B cell (primary cell): ENCODE results near the gene GADL1. TPM values are rescaled to one million over a fixed set of nuclear protein-coding genes. Genes with fewer than 3 reads are reported as not detected.

Experiments used
- ATAC-seq: fragments of 200-7000 bp; cut with Tn5 transposase; one replicate; pipeline ENCODE4 v1.10.0; 2021; ENCODE audit warnings: low read depth, mild to moderate bottlenecking, moderate number of reproducible peaks, moderate library complexity
- CTCF ChIA-PET: fragments of 350-600 bp; sonication (Branson Sonifier 250); formaldehyde crosslinking; loops from one replicate; lab custom pipeline; 2021; ENCODE audit warnings: antibody characterized with exemption, inconsistent platforms; lab: Charles Lee
- POLR2A ChIA-PET: fragments of 350-600 bp; sonication (Branson Sonifier 250); formaldehyde crosslinking; loops from one replicate; lab custom pipeline; 2021; ENCODE audit warnings: antibody characterized with exemption; lab: Charles Lee
- DNase-seq: peaks from one replicate; pipeline ENCODE4 v3.0.0; 2013
- H2AFZ ChIP-seq: 2 replicates; pipeline ENCODE4 v1.6.1; 2012; ENCODE audit warnings: mild to moderate bottlenecking, low read depth, low read length; ENCODE audit not compliant: insufficient read depth, poor library complexity, severe bottlenecking
- H3K27ac ChIP-seq, 2 donors: 1 replicate in 1 of 2; 2 replicates in 1 of 2; pipeline ENCODE4 v1.5.1; 2012 to 2013; ENCODE audit warnings: low read length in 2 of 2, mild to moderate bottlenecking in 2 of 2, moderate library complexity in 1 of 2
- H3K27me3 ChIP-seq, 4 experiments: fragments of 200-600 bp in 1 of 4; sonication (generic) in 1 of 4; replicated peaks in 1 of 4; 1 replicate in 2 of 4; 2 replicates in 2 of 4; pipeline versions ENCODE4 v1.6.1 to v1.7.0; 2013 to 2016; ENCODE audit warnings: low read length in 3 of 4, mild to moderate bottlenecking in 2 of 4, mixed read lengths in 1 of 4, moderate library complexity in 1 of 4; ENCODE audit not compliant: insufficient read depth in 4 of 4, control insufficient read depth in 3 of 4; ENCODE audit errors: control extremely low read depth in 1 of 4
- H3K36me3 ChIP-seq, 2 experiments: replicated peaks in 1 of 2; 1 replicate in 1 of 2; 2 replicates in 1 of 2; pipeline versions ENCODE4 v1.6.1 to v1.7.1; 2013; ENCODE audit warnings: low read length in 1 of 2; ENCODE audit not compliant: insufficient read depth in 2 of 2, control insufficient read depth in 1 of 2; ENCODE audit errors: control extremely low read depth in 1 of 2, extremely low read depth in 1 of 2
- H3K4me1 ChIP-seq, 2 donors: fragments of 200-600 bp in 1 of 2; sonication (generic) in 1 of 2; 1 replicate in 1 of 2; 2 replicates in 1 of 2; pipeline versions ENCODE4 v1.5.1 to v1.6.1; 2013 to 2017; ENCODE audit warnings: low read length in 2 of 2; ENCODE audit not compliant: control insufficient read depth in 2 of 2, insufficient read depth in 2 of 2
- H3K4me2 ChIP-seq: replicated peaks from 2 replicates; pipeline ENCODE3; 2012; ENCODE audit warnings: mild to moderate bottlenecking, low read depth, low read length; ENCODE audit not compliant: poor library complexity, severe bottlenecking
- H3K4me3 ChIP-seq, 5 experiments: fragments of 200-600 bp in 1 of 5; sonication (generic) in 1 of 5; 1 replicate in 3 of 5; 2 replicates in 2 of 5; pipeline versions ENCODE4 v1.5.1 to v1.7.0; 2011 to 2016; ENCODE audit warnings: low read length in 4 of 5, mild to moderate bottlenecking in 4 of 5, low read depth in 2 of 5, control low read depth in 1 of 5, moderate library complexity in 1 of 5; ENCODE audit not compliant: insufficient read depth in 1 of 5; ENCODE audit errors: control extremely low read depth in 1 of 5, extremely low read depth in 1 of 5
- H3K79me2 ChIP-seq: fragments of 200-600 bp; sonication (generic); one replicate; pipeline ENCODE4 v1.6.0; 2016; ENCODE audit warnings: low read length; ENCODE audit not compliant: control insufficient read depth, insufficient read depth
- H3K9ac ChIP-seq: fragments of 200-600 bp; sonication (generic); 2 replicates; pipeline ENCODE4 v1.6.1; 2017; ENCODE audit warnings: mild to moderate bottlenecking, low read length, moderate library complexity
- H3K9me3 ChIP-seq, 3 donors: one replicate each; pipeline versions ENCODE4 v1.6.1 to v1.7.1; 2013; ENCODE audit warnings: low read length in 2 of 3; ENCODE audit not compliant: control insufficient read depth in 2 of 3, insufficient read depth in 1 of 3; ENCODE audit errors: control extremely low read depth in 1 of 3
- H4K20me1 ChIP-seq: 2 replicates; pipeline ENCODE4 v1.6.0; 2012; ENCODE audit warnings: mild to moderate bottlenecking, low read length; ENCODE audit not compliant: insufficient read depth, control insufficient read depth, poor library complexity, severe bottlenecking
- H3K27ac Mint-ChIP-seq: one replicate; pipeline ENCODE4 v1.8.0; 2021; ENCODE audit warnings: mixed read lengths
- H3K27me3 Mint-ChIP-seq: one replicate; pipeline ENCODE4 v1.8.0; 2021; ENCODE audit warnings: mixed read lengths
- H3K4me1 Mint-ChIP-seq: one replicate; pipeline ENCODE4 v1.8.0; 2021; ENCODE audit warnings: mixed read lengths
- H3K4me3 Mint-ChIP-seq: one replicate; pipeline ENCODE4 v1.8.0; 2021; ENCODE audit warnings: mixed read lengths
- H3K9me3 Mint-ChIP-seq: one replicate; pipeline ENCODE4 v1.8.0; 2022; ENCODE audit warnings: mixed read lengths; ENCODE audit not compliant: insufficient read depth
- EZH2 ChIP-seq: IDR thresholded peaks from 2 replicates; pipeline ENCODE4 v1.6.1; 2012; ENCODE audit warnings: borderline replicate concordance, low read depth, mild to moderate bottlenecking, moderate library complexity, low read length; ENCODE audit not compliant: insufficient read depth, poor library complexity, severe bottlenecking
- WGBS: methylation state at CpG from one replicate; pipeline ENCODE4 v1.1.5; 2013; ENCODE audit warnings: missing lambda C conversion rate; ENCODE audit not compliant: insufficient coverage; 5-methylcytosine and 5-hydroxymethylcytosine counted together
- intact Hi-C: fragments of 100-400 bp; cut with micrococcal nuclease; formaldehyde crosslinking; loops from one replicate; pipeline ENCODE4 v1.10.0; 2022
- polyA plus RNA-seq: library from polyadenylated mRNA; depleted of rRNA; stranded (reverse); fragments of >200 nt; gene quantifications from 2 replicates; pipeline ENCODE4 v1.2.3, GENCODE V29; 2012
- total RNA-seq, 2 donors: library from RNA; stranded (reverse); fragments of 120-200 nt in 1 of 2; gene quantifications; 1 replicate in 1 of 2; 2 replicates in 1 of 2; pipeline versions ENCODE4 v1.2.3 to v1.2.4, GENCODE V29; 2013 to 2022
- TF ChIP-seq, protein P1 (sequence below): fragments of 200-600 bp; IDR thresholded peaks from one replicate; pipeline ENCODE4 v1.8.0; 2022; ENCODE audit warnings: antibody characterized with exemption, mild to moderate bottlenecking

Gene GADL1
- total and polyA plus RNA-seq, 2 donors (not counting 1 experiment from before 2014, with no cell fraction given): not detected

- CTCF ChIA-PET: interaction anchor here (0.9 to 3.7 kb wide), 11 partner anchors 8 to 742 kb away, joined by 3 to 20 read pairs (median 7); no protein-coding TSS in a partner anchor
- no peak overlapping the region for H3K27ac Mint-ChIP-seq
- ATAC-seq: no peak
- TF ChIP-seq EZH2: no peak
- TF ChIP-seq, protein P1, sequence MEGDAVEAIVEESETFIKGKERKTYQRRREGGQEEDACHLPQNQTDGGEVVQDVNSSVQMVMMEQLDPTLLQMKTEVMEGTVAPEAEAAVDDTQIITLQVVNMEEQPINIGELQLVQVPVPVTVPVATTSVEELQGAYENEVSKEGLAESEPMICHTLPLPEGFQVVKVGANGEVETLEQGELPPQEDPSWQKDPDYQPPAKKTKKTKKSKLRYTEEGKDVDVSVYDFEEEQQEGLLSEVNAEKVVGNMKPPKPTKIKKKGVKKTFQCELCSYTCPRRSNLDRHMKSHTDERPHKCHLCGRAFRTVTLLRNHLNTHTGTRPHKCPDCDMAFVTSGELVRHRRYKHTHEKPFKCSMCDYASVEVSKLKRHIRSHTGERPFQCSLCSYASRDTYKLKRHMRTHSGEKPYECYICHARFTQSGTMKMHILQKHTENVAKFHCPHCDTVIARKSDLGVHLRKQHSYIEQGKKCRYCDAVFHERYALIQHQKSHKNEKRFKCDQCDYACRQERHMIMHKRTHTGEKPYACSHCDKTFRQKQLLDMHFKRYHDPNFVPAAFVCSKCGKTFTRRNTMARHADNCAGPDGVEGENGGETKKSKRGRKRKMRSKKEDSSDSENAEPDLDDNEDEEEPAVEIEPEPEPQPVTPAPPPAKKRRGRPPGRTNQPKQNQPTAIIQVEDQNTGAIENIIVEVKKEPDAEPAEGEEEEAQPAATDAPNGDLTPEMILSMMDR: no peak
- Histone ChIP-seq H3K4me2 (no peak overlapping the region), H2AFZ (no peak overlapping the region), H3K27me3 (no peaks in the 10 kb centered on the region), H4K20me1 (no peaks in the 10 kb centered on the region), H3K4me1 (peaks cover 0 to 6% of the 10 kb centered on the region in 2 donors), H3K27ac (no peak overlapping the region), H3K4me3 (no peak overlapping the region), H3K9me3 (no peaks in the 10 kb centered on the region), H3K9ac (no peak overlapping the region), H3K79me2 (no peaks in the 10 kb centered on the region), H3K36me3 (no peaks in the 10 kb centered on the region)
- POLR2A ChIA-PET: no interaction called here
- no peaks in the 10 kb centered on the region for H3K9me3 Mint-ChIP-seq
- no peaks in the 10 kb centered on the region for H3K27me3 Mint-ChIP-seq
- intact Hi-C loops: no loop called here
- 90% methylated on average over 3 of the region's 5 CpGs for WGBS
- H3K4me3 Mint-ChIP-seq: no peak overlapping the region
- DNase-seq: no peak
- H3K4me1 Mint-ChIP-seq: peaks cover 6% of the 10 kb centered on the region
These were observed 142.0 kb downstream of the GADL1 start for GRCh38 chr3:30752491-30752890.

GRCh38 chr3:30751610-30752299 is 142.7 kb downstream of the GADL1 start:
- Mint-ChIP-seq H3K9me3 (no peaks in the 10 kb centered on the region), H3K4me3 (no peak overlapping the region), H3K27ac (no peak overlapping the region), H3K4me1 (peaks cover 6% of the 10 kb centered on the region), H3K27me3 (no peaks in the 10 kb centered on the region)
- H3K9me3 ChIP-seq: no peaks in the 10 kb centered on the region
- H3K27ac ChIP-seq: no peak overlapping the region
- 66% methylated on average over 7 of the region's 11 CpGs for WGBS
- H3K4me3 ChIP-seq: no peak overlapping the region
- ATAC-seq (peak; percentile 51), DNase-seq (peak; percentile 57)
- TF ChIP-seq, protein P1: peak; percentile 30
- TF ChIP-seq EZH2: no peak
- POLR2A ChIA-PET: no interaction called here
- peaks cover 0 to 6% of the 10 kb centered on the region in 2 donors for H3K4me1 ChIP-seq
- CTCF ChIA-PET: interaction anchor here (0.6 to 3.7 kb wide), 22 partner anchors 9 to 741 kb away, joined by 3 to 20 read pairs (median 6); no protein-coding TSS in a partner anchor
- no peaks in the 10 kb centered on the region for H3K36me3 ChIP-seq
- H3K27me3 ChIP-seq: no peaks in the 10 kb centered on the region
- intact Hi-C loops: loop anchor here (1.0 kb wide), 3 partner anchors 638 to 738 kb away; no protein-coding TSS in a partner anchor
- H4K20me1 ChIP-seq: no peaks in the 10 kb centered on the region
- peak overlapping the region; percentile 3 for H2AFZ ChIP-seq
- peak overlapping the region; percentile 18 for H3K4me2 ChIP-seq
- H3K9ac ChIP-seq: no peak overlapping the region
- no peaks in the 10 kb centered on the region for H3K79me2 ChIP-seq
